ENCODE measurements around the gene OPCML.

The OPCML gene

DNA sequence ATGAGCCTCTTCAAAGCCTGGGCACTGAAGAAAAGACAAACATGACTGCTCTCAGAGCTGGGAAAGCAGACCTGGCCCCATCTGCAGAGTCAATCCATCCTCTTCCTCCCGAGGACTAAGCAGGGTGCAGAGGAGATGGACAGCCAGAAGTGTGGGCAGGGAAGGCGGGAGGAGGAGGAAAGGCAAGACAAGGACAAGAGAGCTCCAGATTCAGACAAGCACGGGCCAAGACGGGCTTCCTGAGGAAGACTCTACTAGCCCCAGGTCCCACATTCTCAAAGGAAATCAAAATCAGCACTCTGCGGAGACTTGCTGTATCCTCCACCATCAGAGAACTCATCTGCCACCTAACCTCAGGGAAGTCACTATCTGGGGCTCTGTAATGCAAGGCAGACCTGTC is 28.5 kb downstream of the OPCML start:
- no peak for DNase-seq (ENCODE audit: low read depth, low spot score)

GRCh38 chr11:133503236-133503635 is 29.1 kb downstream of the OPCML start:
- no peak for DNase-seq (ENCODE audit: low read depth, low spot score)

- DNase-seq (ENCODE audit: low read depth, low spot score): no peak
These were observed 30.4 kb downstream of the OPCML start for GRCh38 chr11:133501643-133502539.

DNA sequence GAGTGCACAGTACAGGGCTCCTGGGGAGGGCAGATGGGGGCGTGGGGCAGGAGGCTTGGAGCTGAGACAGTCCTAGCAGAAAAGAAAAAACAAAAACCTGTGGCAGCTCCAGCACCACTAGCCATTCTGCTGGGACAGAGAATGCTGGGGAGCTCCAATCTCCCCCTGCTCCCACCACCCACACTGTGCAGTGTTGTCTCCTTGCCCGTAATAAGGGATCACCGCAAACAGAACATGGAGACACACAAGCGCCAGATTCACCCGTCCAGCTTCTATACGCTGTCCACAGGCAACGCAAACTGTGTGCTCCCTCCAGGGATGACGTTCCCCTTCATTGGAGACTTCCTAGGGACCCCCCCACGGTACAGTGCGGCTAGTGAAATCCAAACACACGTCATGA is 31.4 kb downstream of the OPCML start:
- DNase-seq (ENCODE audit: low read depth, low spot score): no peak

DNA sequence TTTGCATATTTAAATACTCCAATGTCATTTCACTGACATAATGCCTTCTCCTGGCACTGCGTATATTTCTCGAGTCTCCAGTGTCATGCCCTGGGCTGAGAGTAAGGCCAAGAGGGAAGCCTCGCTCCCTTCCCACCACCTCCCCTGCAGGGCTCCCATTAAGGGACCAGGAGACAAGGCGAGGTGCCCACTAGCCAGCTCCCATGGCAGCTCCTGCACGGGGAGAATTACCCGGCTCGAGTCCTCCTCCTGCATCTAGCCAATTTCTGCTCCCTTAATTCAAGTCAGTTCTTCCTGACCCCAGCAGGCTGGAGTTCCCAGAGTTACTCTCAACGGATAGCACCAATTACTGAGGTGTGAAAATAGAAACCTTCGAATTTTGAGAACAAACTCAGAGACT is 31.9 kb downstream of the OPCML start:
- DNase-seq (ENCODE audit: low read depth, low spot score): no peak

DNA sequence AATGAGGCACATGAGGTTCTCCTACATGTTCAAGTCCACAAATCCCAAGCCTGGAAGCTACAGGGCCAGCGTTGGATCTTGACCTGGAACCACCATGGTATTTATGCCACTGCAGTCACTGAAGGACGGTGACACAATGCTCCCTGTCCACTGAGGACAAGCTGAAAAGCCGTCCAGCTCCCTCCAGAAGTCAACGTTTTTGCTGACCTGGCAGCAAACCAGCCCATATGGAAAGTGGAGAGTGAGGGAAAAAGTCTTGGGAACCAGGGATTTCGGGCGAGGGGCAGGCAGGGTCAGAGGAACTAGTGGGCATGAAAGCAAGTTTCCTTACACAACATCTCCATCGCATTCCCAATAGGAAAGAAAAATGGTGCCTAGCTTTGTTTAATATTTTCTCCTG is 33.3 kb downstream of the OPCML start:
- DNase-seq (ENCODE audit: low read depth, low spot score): no peak

DNA sequence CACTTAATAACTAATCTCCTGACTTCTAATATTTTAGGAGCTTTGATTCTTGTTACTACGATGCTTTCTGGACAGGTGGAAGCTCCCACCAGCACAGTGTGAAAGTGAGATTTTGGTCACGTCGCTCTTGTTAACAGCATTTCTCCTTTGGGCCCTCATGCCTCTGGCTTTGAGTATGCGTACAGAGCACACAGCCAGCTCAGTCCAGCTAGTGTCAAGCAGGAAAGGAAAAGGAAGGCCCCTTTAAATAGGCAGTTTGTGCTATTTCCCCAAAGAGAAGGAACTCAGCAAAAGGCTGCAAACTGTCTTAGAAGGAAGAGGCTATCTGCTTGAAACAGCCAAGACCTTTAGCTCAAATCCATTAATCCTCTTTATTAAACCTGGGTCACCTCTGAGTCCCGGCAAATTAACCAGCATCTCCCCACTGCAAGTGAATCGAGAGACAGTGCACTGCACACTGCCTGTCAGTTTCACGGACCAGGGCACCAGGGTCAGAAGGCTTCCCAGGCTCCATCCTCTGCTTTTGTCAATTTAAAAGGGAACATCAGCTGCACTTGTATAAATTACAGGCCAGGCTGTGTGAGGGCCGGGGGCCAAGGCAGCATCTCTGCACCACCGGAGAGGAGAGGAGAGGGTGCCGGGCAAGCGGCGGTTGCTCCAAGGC is 34.7 kb downstream of the OPCML start:
- DNase-seq (ENCODE audit: low read depth, low spot score): no peak

- no peak for DNase-seq (ENCODE audit: low read depth, low spot score)
These were observed 39.4 kb downstream of the OPCML start for GRCh38 chr11:133492895-133493294.

DNA sequence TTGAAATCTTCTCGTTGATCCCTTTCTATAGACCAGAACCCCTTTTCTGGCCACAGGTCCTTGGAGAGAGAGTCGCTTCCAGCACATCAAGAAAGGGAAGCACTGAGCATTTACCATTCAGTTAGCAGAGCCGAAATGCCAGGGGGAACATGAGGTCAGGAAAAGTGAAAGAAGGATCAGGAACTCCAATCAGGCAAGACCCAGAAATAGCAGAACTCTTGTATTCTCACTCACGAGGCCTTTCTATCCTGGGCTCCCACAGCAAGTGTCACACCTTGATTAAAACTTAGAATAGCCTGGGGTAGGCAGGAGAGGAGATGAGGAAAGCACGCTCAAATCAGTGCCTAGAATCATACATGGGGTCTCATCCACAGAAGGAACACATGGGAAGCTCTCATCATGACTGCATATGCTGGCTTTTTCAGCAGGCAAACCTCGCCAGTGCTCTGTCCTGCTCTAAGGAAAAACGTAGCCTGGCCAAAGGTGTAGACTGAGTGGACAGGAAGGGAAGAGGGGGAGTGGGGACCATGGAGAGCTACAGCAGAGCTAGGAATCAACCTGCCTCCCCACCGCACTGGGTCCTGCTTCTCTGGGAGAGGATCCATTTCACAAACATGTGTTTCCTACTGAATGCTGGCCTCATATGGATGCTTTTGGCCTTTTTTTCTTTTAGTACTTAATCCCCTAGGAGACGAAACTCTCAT is 40.5 kb downstream of the OPCML start:
- DNase-seq (ENCODE audit: low read depth, low spot score): no peak

DNA sequence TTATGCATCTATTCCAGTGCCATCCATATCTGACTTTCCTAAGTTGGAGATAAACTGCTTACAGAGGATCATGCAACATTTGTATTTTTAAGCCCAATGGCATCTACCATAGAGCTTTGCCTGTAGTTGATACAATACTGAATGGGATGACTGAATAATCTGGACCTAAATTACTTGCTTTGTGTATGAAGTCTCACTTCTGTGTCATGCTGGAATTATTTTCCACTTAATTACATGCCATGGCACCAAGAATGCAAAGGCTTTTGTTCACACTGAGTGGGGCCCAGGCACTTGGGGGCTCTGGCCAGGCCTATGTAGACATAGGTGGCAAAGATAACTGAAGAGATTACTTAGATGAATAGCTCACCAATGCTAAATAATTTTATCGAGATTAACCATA is 51.6 kb downstream of the OPCML start:
- no peak for DNase-seq (ENCODE audit: low read depth, low spot score)

GRCh38 chr11:133479209-133479608 is 53.1 kb downstream of the OPCML start:
- DNase-seq (ENCODE audit: low read depth, low spot score): no peak

GRCh38 chr11:133477251-133477625 is 55.1 kb downstream of the OPCML start:
- DNase-seq (ENCODE audit: low read depth, low spot score): no peak

GRCh38 chr11:133476570-133477250 is 55.6 kb downstream of the OPCML start:
- DNase-seq (ENCODE audit: low read depth, low spot score): no peak

GRCh38 chr11:133474461-133474860 is 57.8 kb downstream of the OPCML start:
- DNase-seq (ENCODE audit: low read depth, low spot score): no peak

DNA sequence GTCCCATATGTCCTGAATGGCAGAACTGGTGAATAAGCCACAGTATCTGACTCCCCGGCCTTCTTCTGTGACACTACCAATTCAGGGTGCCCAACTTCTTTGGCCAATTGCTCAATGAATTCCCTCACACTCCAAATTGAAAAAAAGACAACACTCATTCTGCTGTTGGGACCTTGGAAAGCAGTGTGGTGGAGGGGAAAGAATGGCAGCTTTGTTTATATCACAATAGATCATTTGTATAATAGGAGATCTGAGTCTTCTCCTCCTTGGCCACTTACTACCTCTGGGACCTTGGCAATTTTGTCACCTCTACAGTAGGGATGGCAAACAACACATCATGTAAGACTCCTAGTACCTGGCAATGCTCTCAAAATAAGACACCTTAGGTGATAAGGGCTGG is 64.6 kb downstream of the OPCML start:
- no peak for DNase-seq (ENCODE audit: low read depth, low spot score)

DNA sequence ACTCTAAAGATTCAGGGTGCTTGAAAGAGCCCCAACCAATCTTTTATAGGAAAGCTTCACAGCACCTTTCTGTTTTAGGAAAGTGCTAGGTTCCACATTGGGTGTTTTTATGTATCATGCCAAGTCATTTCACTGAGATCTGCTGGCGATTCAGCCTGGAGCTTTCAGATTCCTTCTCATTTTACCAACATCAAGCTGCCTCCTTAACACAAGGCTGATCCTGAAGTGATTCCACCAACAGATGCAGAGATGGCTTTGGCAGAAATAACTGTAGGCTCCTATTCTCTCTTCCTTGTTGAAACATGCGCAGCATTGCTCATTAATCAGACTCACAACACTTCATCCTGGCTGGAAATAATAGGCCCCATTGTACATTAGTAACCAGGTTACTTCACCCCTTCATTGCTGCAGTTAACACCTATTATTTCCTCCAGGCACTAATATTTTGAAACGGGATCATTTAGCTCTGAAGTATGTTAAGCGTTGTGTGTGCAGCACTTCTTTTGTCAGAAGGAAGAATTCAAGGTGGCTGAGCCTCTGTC is 89.0 kb downstream of the OPCML start:
- no peak for DNase-seq (ENCODE audit: low read depth, low spot score)

DNA sequence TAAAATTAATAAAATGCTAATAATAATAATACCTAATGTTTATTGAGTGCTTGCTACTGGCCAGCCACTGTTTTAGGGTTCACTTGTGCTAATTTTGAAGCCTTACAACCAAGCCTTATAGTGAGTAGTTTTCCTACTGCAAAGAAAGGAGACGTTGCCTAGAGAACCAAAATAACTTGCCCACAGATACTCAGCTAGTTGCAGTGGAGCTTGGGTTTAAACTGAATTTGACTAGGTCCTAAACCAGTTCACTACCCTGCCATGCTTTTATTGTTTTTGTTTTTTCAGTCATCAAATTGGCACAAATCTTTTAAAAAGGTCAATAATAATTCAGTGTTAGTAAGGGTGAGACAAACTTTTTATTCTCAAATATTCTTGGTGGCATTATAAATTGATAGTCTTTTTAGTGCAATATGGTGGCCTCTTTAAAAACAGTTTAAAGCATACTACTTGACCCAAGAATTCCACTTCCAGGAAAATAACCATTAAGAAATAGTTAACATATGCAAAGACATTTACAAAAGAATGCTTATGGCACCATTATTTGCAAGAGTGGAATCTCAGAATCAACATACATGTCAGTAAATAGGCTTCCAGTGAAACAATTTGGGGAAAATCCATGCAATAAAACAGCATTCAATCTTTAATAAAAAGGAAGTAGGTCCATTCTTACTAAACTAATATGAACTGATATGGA is 90.2 kb downstream of the OPCML start:
- no peak for DNase-seq (ENCODE audit: low read depth, low spot score)

GRCh38 chr11:133425992-133426391 is 106.3 kb downstream of the OPCML start:
- DNase-seq (ENCODE audit: low read depth, low spot score): no peak

GRCh38 chr11:133425245-133425644 is 107.1 kb downstream of the OPCML start:
- no peak for DNase-seq (ENCODE audit: low read depth, low spot score)

GRCh38 chr11:133418218-133418617 is 114.1 kb downstream of the OPCML start:
- DNase-seq (ENCODE audit: low read depth, low spot score): no peak

DNA sequence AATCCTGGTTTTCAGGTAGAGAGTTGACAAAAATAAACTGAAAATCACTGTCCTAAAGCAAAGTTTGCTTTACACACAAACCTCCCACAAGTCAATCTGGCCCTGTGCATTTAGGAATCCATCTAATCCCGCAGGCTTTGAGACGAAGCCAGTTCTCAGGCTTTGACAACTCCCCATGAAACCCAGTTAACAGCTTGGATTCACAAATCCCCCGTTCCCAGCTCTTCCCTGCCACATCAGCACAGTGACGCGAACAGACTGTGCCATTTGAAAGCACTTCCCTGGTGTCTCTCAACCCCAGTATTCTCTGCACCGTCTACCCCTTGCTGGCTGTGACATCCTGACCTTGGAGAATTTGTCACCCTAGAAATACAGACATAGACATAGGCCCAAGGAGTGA is 117.8 kb downstream of the OPCML start:
- no peak for DNase-seq (ENCODE audit: low read depth, low spot score)
